Body of pancreas (tissue), 4 donors: ENCODE data around the gene JAGN1. TPM values are rescaled to one million over a fixed set of nuclear protein-coding genes. Genes with fewer than 3 reads are reported as not detected.

ENCODE experiments used
- ATAC-seq: fragments of 150-250 bp; one replicate; pipeline ENCODE4 v1.9.1; 2016
- DNase-seq, 4 donors: peaks; one replicate each; pipeline ENCODE4 v3.0.0-alpha.2; 2019
- H3K27ac ChIP-seq, 4 donors: fragments of 200-600 bp; sonication (generic); 1 replicate in 3 of 4; 2 replicates in 1 of 4; pipeline versions ENCODE4 v1.5.1 to v1.6.1; 2016 to 2019; ENCODE audit warnings: mild to moderate bottlenecking in 1 of 4, mixed read lengths in 1 of 4, moderate library complexity in 1 of 4
- H3K27me3 ChIP-seq, 2 donors: fragments of 200-600 bp; sonication (generic); one replicate each; pipeline ENCODE4 v1.6.0; 2016; ENCODE audit warnings: mild to moderate bottlenecking in 1 of 2
- H3K36me3 ChIP-seq, 2 donors: fragments of 200-600 bp; sonication (generic); replicated peaks in 1 of 2; 2 replicates each; pipeline ENCODE4 v1.5.1; 2016; ENCODE audit warnings: low read depth in 2 of 2; ENCODE audit not compliant: insufficient read depth in 1 of 2
- H3K4me1 ChIP-seq: fragments of 200-600 bp; sonication (generic); one replicate; pipeline ENCODE4 v1.6.0; 2016
- H3K4me3 ChIP-seq, 2 donors: fragments of 200-600 bp; sonication (generic); 1 replicate in 1 of 2; 2 replicates in 1 of 2; pipeline ENCODE4 v1.5.1; 2016 to 2019
- H3K9me3 ChIP-seq, 3 donors: fragments of 200-600 bp; sonication (generic); 1 replicate in 2 of 3; 2 replicates in 1 of 3; pipeline ENCODE4 v1.5.1; 2016
- POLR2A ChIP-seq, 3 donors: fragments of 450-650 bp; IDR thresholded peaks; one replicate each; pipeline ENCODE4 v1.6.1; 2016; ENCODE audit warnings: antibody characterized with exemption in 3 of 3, mild to moderate bottlenecking in 2 of 3
- WGBS, 2 donors: methylation state at CpG; one replicate each; pipeline ENCODE4 v1.1.5; 2017; 5-methylcytosine and 5-hydroxymethylcytosine counted together
- intact Hi-C: fragments of 100-400 bp; cut with DNase I; formaldehyde crosslinking; loops from one replicate; pipeline ENCODE4 v1.15.1; 2023
- small RNA-seq: library from RNA; depleted of rRNA; stranded (forward); fragments of <200 nt; gene quantifications from one replicate; pipeline ENCODE3, GENCODE V24; 2016
- total RNA-seq, 2 donors: library from RNA; depleted of rRNA; stranded (reverse); fragments of >200 nt; gene quantifications; one replicate each; pipeline ENCODE4 v1.1.0, GENCODE V29; 2016
- TF ChIP-seq, protein P1 (sequence below), 7 experiments: fragments of 450-650 bp in 4 of 7; fragments of 200-600 bp in 3 of 7; sonication (generic) in 3 of 7; IDR thresholded peaks; one replicate each; pipeline ENCODE4 v1.5.1; 2016 to 2019; ENCODE audit warnings: antibody characterized with exemption in 7 of 7

The JAGN1 gene
- total RNA-seq, 2 donors from 2014 or later = 5.6 to 19.7 TPM

DNA sequence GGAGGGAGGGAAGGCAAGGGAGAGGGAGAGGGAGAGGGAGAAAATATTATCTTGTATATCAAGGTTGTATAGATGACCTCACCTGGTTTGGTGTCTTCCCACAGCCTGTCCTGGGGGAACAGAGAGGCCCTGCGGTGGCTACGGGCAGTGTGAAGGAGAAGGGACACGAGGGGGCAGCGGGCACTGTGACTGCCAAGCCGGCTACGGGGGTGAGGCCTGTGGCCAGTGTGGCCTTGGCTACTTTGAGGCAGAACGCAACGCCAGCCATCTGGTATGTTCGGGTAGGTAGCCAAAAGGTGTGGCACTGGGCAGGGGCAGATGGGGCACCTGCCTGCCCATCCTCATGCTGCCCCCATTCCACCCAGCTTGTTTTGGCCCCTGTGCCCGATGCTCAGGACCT is 50.3 kb downstream of the JAGN1 start:
- no peaks in the 10 kb centered on the region for H3K9me3 ChIP-seq
- WGBS, 2 donors = 92 to 96% methylated on average over 9 to 10 of the region's 10 CpGs
- DNase-seq = no peak
- H3K4me1 ChIP-seq = peaks cover 4% of the 10 kb centered on the region
- no peaks in the 10 kb centered on the region for H3K36me3 ChIP-seq
- H3K4me3 ChIP-seq = no peak overlapping the region
- ATAC-seq = no peak
- intact Hi-C loops = no loop called here
- H3K27ac ChIP-seq = no peak overlapping the region
- TF ChIP-seq POLR2A (IDR thresholded peaks at IDR 0.05) = no peak
- TF ChIP-seq, protein P1, sequence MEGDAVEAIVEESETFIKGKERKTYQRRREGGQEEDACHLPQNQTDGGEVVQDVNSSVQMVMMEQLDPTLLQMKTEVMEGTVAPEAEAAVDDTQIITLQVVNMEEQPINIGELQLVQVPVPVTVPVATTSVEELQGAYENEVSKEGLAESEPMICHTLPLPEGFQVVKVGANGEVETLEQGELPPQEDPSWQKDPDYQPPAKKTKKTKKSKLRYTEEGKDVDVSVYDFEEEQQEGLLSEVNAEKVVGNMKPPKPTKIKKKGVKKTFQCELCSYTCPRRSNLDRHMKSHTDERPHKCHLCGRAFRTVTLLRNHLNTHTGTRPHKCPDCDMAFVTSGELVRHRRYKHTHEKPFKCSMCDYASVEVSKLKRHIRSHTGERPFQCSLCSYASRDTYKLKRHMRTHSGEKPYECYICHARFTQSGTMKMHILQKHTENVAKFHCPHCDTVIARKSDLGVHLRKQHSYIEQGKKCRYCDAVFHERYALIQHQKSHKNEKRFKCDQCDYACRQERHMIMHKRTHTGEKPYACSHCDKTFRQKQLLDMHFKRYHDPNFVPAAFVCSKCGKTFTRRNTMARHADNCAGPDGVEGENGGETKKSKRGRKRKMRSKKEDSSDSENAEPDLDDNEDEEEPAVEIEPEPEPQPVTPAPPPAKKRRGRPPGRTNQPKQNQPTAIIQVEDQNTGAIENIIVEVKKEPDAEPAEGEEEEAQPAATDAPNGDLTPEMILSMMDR (IDR thresholded peaks at IDR 0.05) = no peak
- H3K27me3 ChIP-seq = no peaks in the 10 kb centered on the region

DNA sequence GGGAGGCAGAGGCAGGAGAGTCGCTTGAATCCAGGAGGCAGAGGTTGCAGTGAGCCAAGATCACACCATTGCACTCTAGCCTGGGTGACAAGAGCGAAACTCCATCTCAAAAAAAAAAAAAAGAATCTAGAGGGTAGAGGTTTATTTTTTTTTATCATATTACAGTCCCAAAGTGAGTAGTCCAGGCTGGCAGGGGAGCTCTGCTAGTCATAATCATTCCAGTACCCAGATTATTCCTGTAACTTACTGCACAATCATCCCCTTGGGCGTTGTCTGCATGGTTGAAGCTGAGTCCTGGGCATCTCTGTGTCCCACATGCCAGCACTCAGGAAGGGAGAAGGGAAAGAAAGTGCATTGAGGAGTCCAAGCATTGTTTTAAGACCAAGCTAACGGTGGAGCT is 51.8 kb downstream of the JAGN1 start:
- Histone ChIP-seq H3K27me3 (no peaks in the 10 kb centered on the region), H3K9me3 (no peaks in the 10 kb centered on the region), H3K27ac (no peak overlapping the region), H3K4me3 (no peak overlapping the region), H3K36me3 (no peaks in the 10 kb centered on the region), H3K4me1 (peaks cover 13% of the 10 kb centered on the region)
- WGBS, 2 donors = 83 to 85% methylated on average over 4 of the region's 4 CpGs
- ATAC-seq (no peak), DNase-seq (no peak)
- intact Hi-C loops = no loop called here
- TF ChIP-seq, protein P1 (IDR thresholded peaks at IDR 0.05) = no peak
- no peak for TF ChIP-seq POLR2A (IDR thresholded peaks at IDR 0.05)

DNA sequence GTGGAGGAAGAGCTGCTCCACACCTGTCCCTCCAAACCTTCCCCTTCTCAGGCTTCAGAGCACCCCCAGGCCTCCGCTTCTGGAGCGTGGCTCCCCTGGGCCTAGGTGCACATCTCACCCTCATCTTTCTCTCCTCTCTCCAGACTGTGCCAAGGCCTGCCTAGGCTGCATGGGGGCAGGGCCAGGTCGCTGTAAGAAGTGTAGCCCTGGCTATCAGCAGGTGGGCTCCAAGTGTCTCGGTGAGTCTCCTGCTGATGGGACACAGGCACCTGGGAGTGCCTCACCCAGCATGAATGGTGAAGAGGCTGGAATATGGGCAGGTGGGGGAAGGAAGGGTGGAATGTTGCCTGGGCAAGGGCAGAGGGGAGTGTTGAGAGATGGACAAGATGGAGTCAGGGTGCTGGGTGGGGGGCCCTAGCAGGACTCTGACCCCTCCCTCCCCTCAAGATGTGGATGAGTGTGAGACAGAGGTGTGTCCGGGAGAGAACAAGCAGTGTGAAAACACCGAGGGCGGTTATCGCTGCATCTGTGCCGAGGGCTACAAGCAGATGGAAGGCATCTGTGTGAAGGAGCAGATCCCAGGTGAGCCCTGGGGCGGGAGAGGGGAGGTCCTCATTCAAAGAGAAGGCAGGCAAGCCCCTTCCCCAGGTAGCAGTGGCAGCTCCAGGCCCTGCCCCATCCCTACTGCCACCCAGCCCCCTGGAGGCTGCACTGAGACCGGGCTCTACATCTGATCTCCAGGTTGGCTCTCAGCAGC is 52.7 kb downstream of the JAGN1 start:
- 78 to 87% methylated on average over 10 to 11 of the region's 11 CpGs for WGBS, 2 donors
- Histone ChIP-seq H3K4me3 (no peak overlapping the region), H3K9me3 (no peaks in the 10 kb centered on the region), H3K4me1 (peaks cover 22% of the 10 kb centered on the region), H3K36me3 (no peaks in the 10 kb centered on the region), H3K27me3 (no peaks in the 10 kb centered on the region), H3K27ac (no peak overlapping the region)
- no peak for DNase-seq
- TF ChIP-seq, protein P1 (IDR thresholded peaks at IDR 0.05) = no peak
- ATAC-seq = no peak
- intact Hi-C loops = no loop called here

Small RNA genes lying within 50 kb of the gene (small RNA-seq; reads per million reads assigned to genes)
- gene RNU6-882P = not detected

Other genes starting within 250 kb of the JAGN1 start
- 10 to 100 TPM; 15.2 to 16.3 TPM for gene MTMR14, start 241.1 kb upstream of the JAGN1 start, total RNA-seq
- gene CPNE9, start 186.8 kb upstream of the JAGN1 start, total RNA-seq = not detected
- 10 to 100 TPM in 1 of 2 donors, 1 to 10 TPM in 1; 9.6 to 10.9 TPM for gene BRPF1, start 158.9 kb upstream of the JAGN1 start, total RNA-seq
- gene OGG1, start 140.7 kb upstream of the JAGN1 start, total RNA-seq = 10 to 100 TPM; 18.1 to 28.3 TPM
- 10 to 100 TPM; 10.9 to 34.9 TPM for gene CAMK1, start 120.7 kb upstream of the JAGN1 start, total RNA-seq
- gene TADA3, start 98.1 kb upstream of the JAGN1 start, total RNA-seq = 10 to 100 TPM; 37.4 to 37.6 TPM
- gene ARPC4, start 97.5 kb upstream of the JAGN1 start, total RNA-seq = 10 to 100 TPM; 33.6 to 57.1 TPM
- gene TTLL3, start 80.3 kb upstream of the JAGN1 start, total RNA-seq = 10 to 100 TPM; 24.1 to 88.0 TPM
- gene RPUSD3, start 46.6 kb upstream of the JAGN1 start, total RNA-seq = 10 to 100 TPM; 31.6 to 51.4 TPM
- gene CIDEC, start 10.4 kb upstream of the JAGN1 start, total RNA-seq = 100 to 1,000 TPM in 1 of 2 donors, 1 to 10 TPM in 1; 6.5 to 134 TPM
- gene IL17RE, start 12.2 kb downstream of the JAGN1 start, total RNA-seq = 10 to 100 TPM; 10.9 to 18.2 TPM
- gene IL17RC, start 26.5 kb downstream of the JAGN1 start, total RNA-seq = 10 to 100 TPM; 40.7 to 60.3 TPM
- gene CRELD1, start 43.2 kb downstream of the JAGN1 start, total RNA-seq = 10 to 100 TPM; 19.8 to 23.6 TPM
- gene PRRT3, start 61.8 kb downstream of the JAGN1 start, total RNA-seq = 1 to 10 TPM; 3.9 to 4.3 TPM
- 10 to 100 TPM in 1 of 2 donors, 1 to 10 TPM in 1; 9.6 to 26.5 TPM for gene EMC3, start 96.2 kb downstream of the JAGN1 start, total RNA-seq
- gene FANCD2, start 135.8 kb downstream of the JAGN1 start, total RNA-seq = 1 to 10 TPM; 1.0 to 2.3 TPM
- not detected for gene FANCD2OS, start 217.6 kb downstream of the JAGN1 start, total RNA-seq
- gene BRK1, start 225.1 kb downstream of the JAGN1 start, total RNA-seq = 10 to 100 TPM; 13.8 to 32.7 TPM